Mononuclear cell (primary cell): ENCODE measurements around the gene MANBA. TPM values are rescaled to one million over a fixed set of nuclear protein-coding genes. Genes with fewer than 3 reads are reported as not detected.

Experiments
- H3K27me3 ChIP-seq: 2 replicates; pipeline ENCODE4 v1.6.0; 2011; ENCODE audit warnings: low read length, control low read depth; ENCODE audit not compliant: insufficient read depth
- H3K4me1 ChIP-seq: 2 replicates; pipeline ENCODE4 v1.5.1; 2011; ENCODE audit warnings: mild to moderate bottlenecking, low read length, control low read depth; ENCODE audit not compliant: insufficient read depth
- H3K4me3 ChIP-seq: 2 replicates; pipeline ENCODE4 v1.5.1; 2011; ENCODE audit warnings: mild to moderate bottlenecking, low read length, moderate library complexity
- H3K9me3 ChIP-seq: 2 replicates; pipeline ENCODE4 v1.5.1; 2011; ENCODE audit warnings: low read depth, mild to moderate bottlenecking, control low read depth, low read length
- total RNA-seq: library from RNA; depleted of rRNA; stranded (reverse); fragments of >200 nt; gene quantifications from one replicate; pipeline ENCODE4 v1.2.3, GENCODE V29; 2012

MANBA gene
- total RNA-seq, 1 donor, result 82.6 TPM

GRCh38 chr4:102598086-102598761, 162.5 kb downstream of the MANBA start:
- Histone ChIP-seq H3K9me3 (no peaks in the 10 kb centered on the region), H3K4me1 (peaks cover 11% of the 10 kb centered on the region), H3K27me3 (no peaks in the 10 kb centered on the region), H3K4me3 (no peak overlapping the region)

- no peaks in the 10 kb centered on the region for H3K27me3 ChIP-seq
- no peaks in the 10 kb centered on the region for H3K9me3 ChIP-seq
- H3K4me3 ChIP-seq, result no peak overlapping the region
- peaks cover 15% of the 10 kb centered on the region for H3K4me1 ChIP-seq
Observed at GRCh38 chr4:102596532-102596931, 164.2 kb downstream of the MANBA start.

GRCh38 chr4:102594000-102594399, 166.8 kb downstream of the MANBA start:
- H3K9me3 ChIP-seq, result no peaks in the 10 kb centered on the region
- H3K4me3 ChIP-seq, result no peak overlapping the region
- H3K4me1 ChIP-seq, result peaks cover 15% of the 10 kb centered on the region
- H3K27me3 ChIP-seq, result no peaks in the 10 kb centered on the region

- no peak overlapping the region for H3K4me3 ChIP-seq
- no peaks in the 10 kb centered on the region for H3K27me3 ChIP-seq
- peaks cover 12% of the 10 kb centered on the region for H3K4me1 ChIP-seq
- no peaks in the 10 kb centered on the region for H3K9me3 ChIP-seq
Observed at GRCh38 chr4:102593147-102593546, 167.6 kb downstream of the MANBA start.

GRCh38 chr4:102592256-102592655, 168.5 kb downstream of the MANBA start:
- no peaks in the 10 kb centered on the region for H3K27me3 ChIP-seq
- no peaks in the 10 kb centered on the region for H3K9me3 ChIP-seq
- H3K4me3 ChIP-seq, result no peak overlapping the region
- peaks cover 12% of the 10 kb centered on the region for H3K4me1 ChIP-seq

- H3K9me3 ChIP-seq, result no peaks in the 10 kb centered on the region
- peaks cover 27% of the 10 kb centered on the region for H3K4me1 ChIP-seq
- H3K4me3 ChIP-seq, result no peak overlapping the region
- no peaks in the 10 kb centered on the region for H3K27me3 ChIP-seq
Observed at GRCh38 chr4:102589743-102590142, 171.0 kb downstream of the MANBA start.

GRCh38 chr4:102586644-102587021, 174.1 kb downstream of the MANBA start:
- no peaks in the 10 kb centered on the region for H3K9me3 ChIP-seq
- peaks cover 21% of the 10 kb centered on the region for H3K4me1 ChIP-seq
- no peak overlapping the region for H3K4me3 ChIP-seq
- H3K27me3 ChIP-seq, result no peaks in the 10 kb centered on the region

GRCh38 chr4:102586002-102586643, 174.6 kb downstream of the MANBA start:
- no peak overlapping the region for H3K4me3 ChIP-seq
- H3K9me3 ChIP-seq, result no peaks in the 10 kb centered on the region
- H3K27me3 ChIP-seq, result no peaks in the 10 kb centered on the region
- H3K4me1 ChIP-seq, result peaks cover 20% of the 10 kb centered on the region

GRCh38 chr4:102585329-102585728, 175.4 kb downstream of the MANBA start:
- Histone ChIP-seq H3K9me3 (no peaks in the 10 kb centered on the region), H3K4me1 (peaks cover 15% of the 10 kb centered on the region), H3K4me3 (no peak overlapping the region), H3K27me3 (no peaks in the 10 kb centered on the region)

- Histone ChIP-seq H3K4me1 (peaks cover 15% of the 10 kb centered on the region), H3K4me3 (no peak overlapping the region), H3K9me3 (no peaks in the 10 kb centered on the region), H3K27me3 (no peaks in the 10 kb centered on the region)
Observed at GRCh38 chr4:102584091-102584490, 176.7 kb downstream of the MANBA start.

Other genes with a start within 250 kb of the MANBA start
- 711 TPM for gene UBE2D3, start 66.6 kb upstream of the MANBA start, total RNA-seq
- 11.9 TPM for gene CISD2, start 108.0 kb upstream of the MANBA start, total RNA-seq